SK-N-SH treated with all-trans-retinoic acid at 6 μM for 48 hours (cell line): Measurements from ENCODE around the gene SLC35F3.

ENCODE experiments used
- ARNTL ChIP-seq: fragments of 450-650 bp; formaldehyde crosslinking; IDR thresholded peaks from 2 replicates; pipeline ENCODE4 v1.5.0; 2020; ENCODE audit warnings: low read depth, mild to moderate bottlenecking, moderate library complexity, borderline replicate concordance
- BACH2 ChIP-seq: fragments of 250-450 bp; sonication (Bioruptor Pico); IDR thresholded peaks from 2 replicates; pipeline ENCODE4 v1.9.0; 2021; ENCODE audit warnings: mild to moderate bottlenecking, borderline replicate concordance
- ISL1 ChIP-seq: fragments of 250-450 bp; sonication (Bioruptor Pico); IDR thresholded peaks from 2 replicates; pipeline ENCODE4 v2.1.2; 2022; ENCODE audit warnings: mild to moderate bottlenecking, moderate library complexity
- RARB ChIP-seq: fragments of 250-450 bp; sonication (Bioruptor Pico); IDR thresholded peaks from 2 replicates; pipeline ENCODE4 v1.8.0; 2021; ENCODE audit warnings: mild to moderate bottlenecking, moderate library complexity
- ZC3H10 ChIP-seq: fragments of 250-450 bp; sonication (Bioruptor Pico); IDR thresholded peaks from 2 replicates; pipeline ENCODE4 v1.5.1; 2021; ENCODE audit warnings: mild to moderate bottlenecking, moderate library complexity
- TF ChIP-seq, protein P1 (sequence below): fragments of 250-450 bp; sonication (Bioruptor Pico); IDR thresholded peaks from 2 replicates; pipeline ENCODE4 v1.5.1; 2020; ENCODE audit warnings: low read depth, mild to moderate bottlenecking, moderate library complexity
- TF ChIP-seq, protein P2 (sequence below): fragments of 250-450 bp; sonication (Bioruptor Pico); IDR thresholded peaks from 2 replicates; pipeline ENCODE4 v1.8.0; 2020; ENCODE audit warnings: mild to moderate bottlenecking, moderate library complexity, borderline replicate concordance
- TF ChIP-seq, protein P3 (sequence below): fragments of 250-450 bp; sonication (Bioruptor Pico); IDR thresholded peaks from 2 replicates; pipeline ENCODE4 v1.8.0; 2021; ENCODE audit warnings: low read depth, mild to moderate bottlenecking, moderate library complexity, borderline replicate concordance
- TF ChIP-seq, protein P4 (sequence below): fragments of 250-450 bp; sonication (Bioruptor Pico); IDR thresholded peaks from 2 replicates; pipeline ENCODE4 v1.5.1; 2021; ENCODE audit warnings: mild to moderate bottlenecking, moderate library complexity

DNA sequence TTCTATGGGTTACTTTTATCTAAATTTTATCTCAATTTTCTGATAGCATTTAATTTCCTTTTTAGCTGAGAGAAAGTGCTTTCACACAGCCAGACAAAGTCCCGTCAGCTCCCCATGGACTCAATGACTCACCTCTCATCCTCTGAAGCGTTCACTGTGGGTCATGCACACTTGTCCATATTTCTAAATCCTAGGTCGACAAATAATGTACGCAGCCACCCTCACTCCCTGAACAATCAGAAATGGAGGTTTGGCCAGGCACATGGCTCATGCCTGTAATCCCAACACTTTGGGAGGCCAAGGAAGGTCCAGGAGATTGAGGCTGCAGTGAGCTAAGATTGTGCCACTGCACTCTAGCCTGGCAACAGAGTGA lies 426.4 kb downstream of the SLC35F3 start:
- TF ChIP-seq, protein P1, sequence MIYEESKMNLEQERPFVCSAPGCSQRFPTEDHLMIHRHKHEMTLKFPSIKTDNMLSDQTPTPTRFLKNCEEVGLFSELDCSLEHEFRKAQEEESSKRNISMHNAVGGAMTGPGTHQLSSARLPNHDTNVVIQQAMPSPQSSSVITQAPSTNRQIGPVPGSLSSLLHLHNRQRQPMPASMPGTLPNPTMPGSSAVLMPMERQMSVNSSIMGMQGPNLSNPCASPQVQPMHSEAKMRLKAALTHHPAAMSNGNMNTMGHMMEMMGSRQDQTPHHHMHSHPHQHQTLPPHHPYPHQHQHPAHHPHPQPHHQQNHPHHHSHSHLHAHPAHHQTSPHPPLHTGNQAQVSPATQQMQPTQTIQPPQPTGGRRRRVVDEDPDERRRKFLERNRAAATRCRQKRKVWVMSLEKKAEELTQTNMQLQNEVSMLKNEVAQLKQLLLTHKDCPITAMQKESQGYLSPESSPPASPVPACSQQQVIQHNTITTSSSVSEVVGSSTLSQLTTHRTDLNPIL (CRISPR knock-in tag), result no peak
- no peak for TF ChIP-seq ARNTL (CRISPR knock-in tag)
- TF ChIP-seq ISL1 (CRISPR knock-in tag), result no peak
- TF ChIP-seq, protein P2, sequence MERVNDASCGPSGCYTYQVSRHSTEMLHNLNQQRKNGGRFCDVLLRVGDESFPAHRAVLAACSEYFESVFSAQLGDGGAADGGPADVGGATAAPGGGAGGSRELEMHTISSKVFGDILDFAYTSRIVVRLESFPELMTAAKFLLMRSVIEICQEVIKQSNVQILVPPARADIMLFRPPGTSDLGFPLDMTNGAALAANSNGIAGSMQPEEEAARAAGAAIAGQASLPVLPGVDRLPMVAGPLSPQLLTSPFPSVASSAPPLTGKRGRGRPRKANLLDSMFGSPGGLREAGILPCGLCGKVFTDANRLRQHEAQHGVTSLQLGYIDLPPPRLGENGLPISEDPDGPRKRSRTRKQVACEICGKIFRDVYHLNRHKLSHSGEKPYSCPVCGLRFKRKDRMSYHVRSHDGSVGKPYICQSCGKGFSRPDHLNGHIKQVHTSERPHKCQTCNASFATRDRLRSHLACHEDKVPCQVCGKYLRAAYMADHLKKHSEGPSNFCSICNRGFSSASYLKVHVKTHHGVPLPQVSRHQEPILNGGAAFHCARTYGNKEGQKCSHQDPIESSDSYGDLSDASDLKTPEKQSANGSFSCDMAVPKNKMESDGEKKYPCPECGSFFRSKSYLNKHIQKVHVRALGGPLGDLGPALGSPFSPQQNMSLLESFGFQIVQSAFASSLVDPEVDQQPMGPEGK (CRISPR knock-in tag), result no peak
- TF ChIP-seq, protein P3, sequence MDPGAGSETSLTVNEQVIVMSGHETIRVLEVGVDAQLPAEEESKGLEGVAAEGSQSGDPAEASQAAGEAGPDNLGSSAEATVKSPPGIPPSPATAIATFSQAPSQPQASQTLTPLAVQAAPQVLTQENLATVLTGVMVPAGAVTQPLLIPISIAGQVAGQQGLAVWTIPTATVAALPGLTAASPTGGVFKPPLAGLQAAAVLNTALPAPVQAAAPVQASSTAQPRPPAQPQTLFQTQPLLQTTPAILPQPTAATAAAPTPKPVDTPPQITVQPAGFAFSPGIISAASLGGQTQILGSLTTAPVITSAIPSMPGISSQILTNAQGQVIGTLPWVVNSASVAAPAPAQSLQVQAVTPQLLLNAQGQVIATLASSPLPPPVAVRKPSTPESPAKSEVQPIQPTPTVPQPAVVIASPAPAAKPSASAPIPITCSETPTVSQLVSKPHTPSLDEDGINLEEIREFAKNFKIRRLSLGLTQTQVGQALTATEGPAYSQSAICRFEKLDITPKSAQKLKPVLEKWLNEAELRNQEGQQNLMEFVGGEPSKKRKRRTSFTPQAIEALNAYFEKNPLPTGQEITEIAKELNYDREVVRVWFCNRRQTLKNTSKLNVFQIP (CRISPR knock-in tag), result no peak
- TF ChIP-seq RARB (CRISPR knock-in tag), result no peak
- TF ChIP-seq ZC3H10 (CRISPR knock-in tag), result no peak
- TF ChIP-seq, protein P4, sequence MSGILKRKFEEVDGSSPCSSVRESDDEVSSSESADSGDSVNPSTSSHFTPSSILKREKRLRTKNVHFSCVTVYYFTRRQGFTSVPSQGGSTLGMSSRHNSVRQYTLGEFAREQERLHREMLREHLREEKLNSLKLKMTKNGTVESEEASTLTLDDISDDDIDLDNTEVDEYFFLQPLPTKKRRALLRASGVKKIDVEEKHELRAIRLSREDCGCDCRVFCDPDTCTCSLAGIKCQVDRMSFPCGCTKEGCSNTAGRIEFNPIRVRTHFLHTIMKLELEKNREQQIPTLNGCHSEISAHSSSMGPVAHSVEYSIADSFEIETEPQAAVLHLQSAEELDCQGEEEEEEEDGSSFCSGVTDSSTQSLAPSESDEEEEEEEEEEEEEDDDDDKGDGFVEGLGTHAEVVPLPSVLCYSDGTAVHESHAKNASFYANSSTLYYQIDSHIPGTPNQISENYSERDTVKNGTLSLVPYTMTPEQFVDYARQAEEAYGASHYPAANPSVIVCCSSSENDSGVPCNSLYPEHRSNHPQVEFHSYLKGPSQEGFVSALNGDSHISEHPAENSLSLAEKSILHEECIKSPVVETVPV (CRISPR knock-in tag), result no peak
- TF ChIP-seq BACH2, result no peak
